Measurements from ENCODE around the gene MTMR3.

Gene MTMR3

DNA sequence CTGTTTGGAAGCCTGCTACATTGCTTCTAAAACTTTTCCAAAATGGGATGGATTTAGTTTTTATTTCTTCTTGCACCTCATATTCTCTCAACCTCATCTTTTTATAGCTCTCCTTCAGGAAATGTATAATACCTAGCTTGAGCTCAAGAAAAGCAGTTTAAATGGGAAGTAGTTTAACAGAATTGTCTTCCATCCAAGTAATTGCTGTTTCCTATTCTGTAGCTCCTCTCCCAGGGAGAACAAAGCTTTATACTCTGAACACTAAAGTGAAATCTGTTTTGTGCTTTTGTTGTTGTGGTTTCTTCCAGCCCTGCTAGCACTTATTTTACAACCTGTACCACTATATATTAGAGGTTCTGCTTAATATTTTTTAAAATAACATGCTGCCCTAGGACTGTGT is 114.1 kb downstream of the MTMR3 start:
- TF ChIP-seq FOXP2 (optimal IDR thresholded peaks at IDR 0.05; ENCODE audit: borderline replicate concordance, extremely low read depth, extremely low read length, insufficient read depth) (no peak), POLR2AphosphoS5 (IDR thresholded peaks at IDR 0.05; ENCODE audit: low read depth, low read length) (no peak)

GRCh38 chr22:29997516-29997915 is 114.5 kb downstream of the MTMR3 start:
- TF ChIP-seq, protein P1, sequence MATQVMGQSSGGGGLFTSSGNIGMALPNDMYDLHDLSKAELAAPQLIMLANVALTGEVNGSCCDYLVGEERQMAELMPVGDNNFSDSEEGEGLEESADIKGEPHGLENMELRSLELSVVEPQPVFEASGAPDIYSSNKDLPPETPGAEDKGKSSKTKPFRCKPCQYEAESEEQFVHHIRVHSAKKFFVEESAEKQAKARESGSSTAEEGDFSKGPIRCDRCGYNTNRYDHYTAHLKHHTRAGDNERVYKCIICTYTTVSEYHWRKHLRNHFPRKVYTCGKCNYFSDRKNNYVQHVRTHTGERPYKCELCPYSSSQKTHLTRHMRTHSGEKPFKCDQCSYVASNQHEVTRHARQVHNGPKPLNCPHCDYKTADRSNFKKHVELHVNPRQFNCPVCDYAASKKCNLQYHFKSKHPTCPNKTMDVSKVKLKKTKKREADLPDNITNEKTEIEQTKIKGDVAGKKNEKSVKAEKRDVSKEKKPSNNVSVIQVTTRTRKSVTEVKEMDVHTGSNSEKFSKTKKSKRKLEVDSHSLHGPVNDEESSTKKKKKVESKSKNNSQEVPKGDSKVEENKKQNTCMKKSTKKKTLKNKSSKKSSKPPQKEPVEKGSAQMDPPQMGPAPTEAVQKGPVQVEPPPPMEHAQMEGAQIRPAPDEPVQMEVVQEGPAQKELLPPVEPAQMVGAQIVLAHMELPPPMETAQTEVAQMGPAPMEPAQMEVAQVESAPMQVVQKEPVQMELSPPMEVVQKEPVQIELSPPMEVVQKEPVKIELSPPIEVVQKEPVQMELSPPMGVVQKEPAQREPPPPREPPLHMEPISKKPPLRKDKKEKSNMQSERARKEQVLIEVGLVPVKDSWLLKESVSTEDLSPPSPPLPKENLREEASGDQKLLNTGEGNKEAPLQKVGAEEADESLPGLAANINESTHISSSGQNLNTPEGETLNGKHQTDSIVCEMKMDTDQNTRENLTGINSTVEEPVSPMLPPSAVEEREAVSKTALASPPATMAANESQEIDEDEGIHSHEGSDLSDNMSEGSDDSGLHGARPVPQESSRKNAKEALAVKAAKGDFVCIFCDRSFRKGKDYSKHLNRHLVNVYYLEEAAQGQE (IDR thresholded peaks at IDR 0.05; ENCODE audit: insufficient read depth in 1 of 2, low read depth in 2 of 2, low read length in 2 of 2), result no peak

GRCh38 chr22:29998627-29999384 is 115.8 kb downstream of the MTMR3 start:
- TF ChIP-seq, protein P1 (IDR thresholded peaks at IDR 0.05; ENCODE audit: insufficient read depth in 1 of 2, low read depth in 2 of 2, low read length in 2 of 2), result no peak
- TF ChIP-seq SIN3A (IDR thresholded peaks at IDR 0.05; ENCODE audit: borderline replicate concordance, insufficient read depth, low read length) (no peak), TAF1 (IDR thresholded peaks at IDR 0.05; ENCODE audit: borderline replicate concordance, insufficient read depth, low read length) (no peak), POLR2AphosphoS5 (IDR thresholded peaks at IDR 0.05; ENCODE audit: low read depth, low read length) (no peak), FOXP2 (optimal IDR thresholded peaks at IDR 0.05; ENCODE audit: borderline replicate concordance, extremely low read depth, extremely low read length, insufficient read depth) (no peak)

DNA sequence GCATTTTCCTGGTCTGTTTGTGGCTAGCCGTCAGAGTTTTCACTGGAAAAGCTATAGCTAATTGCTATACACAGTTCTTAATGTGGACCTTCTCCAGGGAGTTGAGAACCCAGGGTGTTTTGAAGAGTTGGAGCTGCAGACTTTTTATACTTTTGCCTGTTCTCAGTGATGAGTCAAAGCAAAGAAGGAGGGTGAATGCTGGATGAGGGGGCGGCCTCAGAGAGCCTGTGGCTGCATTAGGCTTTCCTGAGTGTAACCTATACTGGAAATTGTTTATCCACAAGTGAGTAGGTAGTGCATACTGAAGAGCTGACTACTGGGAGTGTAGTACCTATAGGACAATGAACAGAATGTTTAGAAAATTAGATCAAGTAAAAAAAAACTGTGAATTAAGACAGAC is 117.6 kb downstream of the MTMR3 start:
- TF ChIP-seq POLR2AphosphoS5 (IDR thresholded peaks at IDR 0.05; ENCODE audit: low read depth, low read length), result no peak
- no peak for TF ChIP-seq TAF1 (IDR thresholded peaks at IDR 0.05; ENCODE audit: borderline replicate concordance, insufficient read depth, low read length)
- TF ChIP-seq, protein P1 (IDR thresholded peaks at IDR 0.05; ENCODE audit: insufficient read depth in 1 of 2, low read depth in 2 of 2, low read length in 2 of 2), result no peak
- TF ChIP-seq FOXP2 (optimal IDR thresholded peaks at IDR 0.05; ENCODE audit: borderline replicate concordance, extremely low read depth, extremely low read length, insufficient read depth), result no peak
- TF ChIP-seq SIN3A (IDR thresholded peaks at IDR 0.05; ENCODE audit: borderline replicate concordance, insufficient read depth, low read length), result no peak

DNA sequence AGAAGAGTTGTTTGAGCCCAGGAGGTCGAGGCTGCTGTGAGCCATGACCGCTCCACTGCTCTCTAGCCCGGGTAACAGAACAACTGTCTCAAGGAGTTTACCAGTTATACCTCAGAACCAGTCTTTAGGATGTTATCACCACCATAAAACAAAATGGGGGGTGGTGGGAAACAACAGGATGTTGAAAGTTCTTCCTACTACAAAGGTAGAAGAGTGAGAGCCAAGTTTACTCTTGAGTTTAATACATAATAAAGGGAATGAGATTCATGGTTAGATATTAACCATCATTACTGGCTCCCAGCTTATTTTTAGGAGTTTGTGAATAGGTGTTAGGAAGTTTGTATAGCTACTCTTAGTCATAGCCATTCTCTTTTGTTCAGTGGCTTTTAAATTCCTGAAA is 118.5 kb downstream of the MTMR3 start:
- no peak for TF ChIP-seq TAF1 (IDR thresholded peaks at IDR 0.05; ENCODE audit: borderline replicate concordance, insufficient read depth, low read length)
- TF ChIP-seq POLR2AphosphoS5 (IDR thresholded peaks at IDR 0.05; ENCODE audit: low read depth, low read length), result no peak
- no peak for TF ChIP-seq FOXP2 (optimal IDR thresholded peaks at IDR 0.05; ENCODE audit: borderline replicate concordance, extremely low read depth, extremely low read length, insufficient read depth)

DNA sequence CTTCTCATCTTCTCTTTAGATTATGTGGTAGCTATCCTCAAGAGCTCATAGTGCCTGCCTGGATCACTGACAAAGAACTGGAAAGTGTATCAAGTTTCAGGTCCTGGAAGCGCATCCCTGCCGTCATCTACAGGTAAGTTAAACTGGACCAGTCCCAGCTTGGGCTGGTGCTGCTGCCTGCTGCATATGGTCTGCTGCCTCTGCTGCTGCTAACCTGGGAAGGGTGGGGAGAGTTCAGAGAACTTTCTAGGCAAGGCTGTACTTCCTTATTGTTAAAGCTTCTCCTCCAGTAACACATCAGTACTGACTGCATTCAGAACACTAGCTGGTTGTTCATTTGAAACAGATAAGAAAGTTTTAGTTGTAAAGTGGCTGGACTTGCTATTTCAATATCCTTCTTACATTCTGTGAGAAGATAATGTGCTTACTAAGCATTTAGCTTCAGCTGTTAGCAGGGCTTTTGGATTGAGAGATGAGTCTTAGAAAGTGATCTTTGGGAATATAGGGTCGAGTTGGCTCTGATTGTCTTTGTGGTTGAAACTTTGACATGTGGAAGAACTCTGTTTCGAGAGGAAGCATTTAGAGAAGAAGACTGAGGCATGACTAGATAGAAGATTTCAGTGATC is 120.0 kb downstream of the MTMR3 start:
- TF ChIP-seq SIN3A (IDR thresholded peaks at IDR 0.05; ENCODE audit: borderline replicate concordance, insufficient read depth, low read length) (no peak), POLR2AphosphoS5 (IDR thresholded peaks at IDR 0.05; ENCODE audit: low read depth, low read length) (no peak), TAF1 (IDR thresholded peaks at IDR 0.05; ENCODE audit: borderline replicate concordance, insufficient read depth, low read length) (no peak), FOXP2 (optimal IDR thresholded peaks at IDR 0.05; ENCODE audit: borderline replicate concordance, extremely low read depth, extremely low read length, insufficient read depth) (no peak)
- TF ChIP-seq, protein P1 (IDR thresholded peaks at IDR 0.05; ENCODE audit: insufficient read depth in 1 of 2, low read depth in 2 of 2, low read length in 2 of 2), result no peak

Measured in PFSK-1 (cell line).